Stimulated activated effector memory CD8-positive, alpha-beta T cell treated with anti-CD3 and anti-CD28 coated beads, Interleukin-12 subunit alpha, Interleukin-12 subunit beta, amount 100 ng/mL, for 72 hours (primary cell): Measurements from ENCODE around the gene DUOXA2.

Experiments
- ATAC-seq: fragments of 150-1000 bp; cut with Tn5 transposase; 2 replicates; pipeline ENCODE4 v1.10.0; 2021
- DNase-seq, 2 donors: peaks; one replicate each; pipeline ENCODE4 v3.0.0; 2021 to 2022; ENCODE audit warnings: low spot score in 2 of 2
- H3K27ac Mint-ChIP-seq: one replicate; pipeline ENCODE4 v1.8.0; 2022; ENCODE audit warnings: mild to moderate bottlenecking, mixed read lengths
- H3K36me3 Mint-ChIP-seq: one replicate; pipeline ENCODE4 v1.8.0; 2022; ENCODE audit warnings: mild to moderate bottlenecking, mixed read lengths
- H3K4me1 Mint-ChIP-seq: one replicate; pipeline ENCODE4 v1.8.0; 2022; ENCODE audit warnings: mixed read lengths
- H3K4me3 Mint-ChIP-seq: one replicate; pipeline ENCODE4 v1.8.0; 2022; ENCODE audit warnings: mild to moderate bottlenecking, mixed read lengths
- H3K9me3 Mint-ChIP-seq: one replicate; pipeline ENCODE4 v1.8.0; 2022; ENCODE audit warnings: mixed read lengths

Gene DUOXA2

DNA sequence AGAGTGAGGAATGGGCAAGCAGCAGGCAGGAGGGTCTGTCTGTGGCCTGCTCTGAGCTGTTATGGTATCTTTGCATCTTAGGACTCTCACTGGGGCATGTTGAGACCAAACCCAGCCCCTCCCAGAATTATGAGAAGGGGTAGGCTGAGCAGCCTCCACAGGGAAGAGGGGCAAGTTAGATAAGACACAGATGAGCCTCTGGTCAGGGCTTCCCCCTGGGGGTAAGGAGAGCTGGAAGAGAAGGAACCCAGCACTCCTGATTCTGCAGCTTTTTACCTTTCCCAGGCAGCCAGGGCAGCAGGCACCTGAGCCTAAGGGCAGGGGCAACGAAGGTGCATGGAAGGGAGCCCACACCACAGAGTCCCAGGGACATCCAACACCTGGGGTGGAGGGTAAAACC, 34.9 kb downstream of the DUOXA2 start:
- Mint-ChIP-seq H3K36me3 (peaks cover 16% of the 10 kb centered on the region), H3K4me1 (no peaks in the 10 kb centered on the region), H3K4me3 (no peak overlapping the region), H3K27ac (no peak overlapping the region), H3K9me3 (no peaks in the 10 kb centered on the region)
- DNase-seq (no peak), ATAC-seq (no peak)

DNA sequence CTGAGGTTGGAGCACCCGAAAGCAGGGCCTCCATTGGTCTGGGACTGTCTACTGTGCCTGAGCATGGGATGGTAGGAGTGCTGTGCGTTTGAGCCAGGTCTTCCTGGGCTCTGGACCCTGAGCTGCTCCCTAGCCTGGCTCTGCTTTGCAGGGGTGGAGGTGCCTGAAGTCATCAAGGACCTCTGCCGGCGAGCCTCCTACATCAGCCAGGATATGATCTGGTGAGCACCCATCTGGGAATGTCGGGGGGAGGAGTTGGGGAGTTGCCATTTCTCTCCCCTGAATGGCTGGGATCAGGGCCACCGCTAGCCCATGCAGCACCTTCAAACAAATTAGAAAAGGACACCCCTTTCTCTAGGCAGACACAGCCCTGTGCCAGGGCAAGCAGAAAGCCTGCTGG, 36.4 kb downstream of the DUOXA2 start:
- DNase-seq (no peak), ATAC-seq (no peak)
- peak overlapping the region; percentile 15 for H3K27ac Mint-ChIP-seq
- peaks cover 16% of the 10 kb centered on the region for H3K36me3 Mint-ChIP-seq
- H3K4me3 Mint-ChIP-seq = no peak overlapping the region
- no peaks in the 10 kb centered on the region for H3K4me1 Mint-ChIP-seq
- no peaks in the 10 kb centered on the region for H3K9me3 Mint-ChIP-seq

GRCh38 chr15:45150997-45151396, 36.9 kb downstream of the DUOXA2 start:
- DNase-seq = no peak
- no peak for ATAC-seq
- H3K4me3 Mint-ChIP-seq = no peak overlapping the region
- peak overlapping the region; percentile 15 for H3K27ac Mint-ChIP-seq
- no peaks in the 10 kb centered on the region for H3K9me3 Mint-ChIP-seq
- H3K4me1 Mint-ChIP-seq = no peaks in the 10 kb centered on the region
- peaks cover 16% of the 10 kb centered on the region for H3K36me3 Mint-ChIP-seq

- ATAC-seq (no peak), DNase-seq (no peak)
- Mint-ChIP-seq H3K4me3 (no peak overlapping the region), H3K36me3 (peaks cover 22% of the 10 kb centered on the region), H3K9me3 (no peaks in the 10 kb centered on the region), H3K4me1 (peaks cover 8% of the 10 kb centered on the region), H3K27ac (peak overlapping the region; percentile 20)
Observed at GRCh38 chr15:45151998-45152828, 38.1 kb downstream of the DUOXA2 start.

DNA sequence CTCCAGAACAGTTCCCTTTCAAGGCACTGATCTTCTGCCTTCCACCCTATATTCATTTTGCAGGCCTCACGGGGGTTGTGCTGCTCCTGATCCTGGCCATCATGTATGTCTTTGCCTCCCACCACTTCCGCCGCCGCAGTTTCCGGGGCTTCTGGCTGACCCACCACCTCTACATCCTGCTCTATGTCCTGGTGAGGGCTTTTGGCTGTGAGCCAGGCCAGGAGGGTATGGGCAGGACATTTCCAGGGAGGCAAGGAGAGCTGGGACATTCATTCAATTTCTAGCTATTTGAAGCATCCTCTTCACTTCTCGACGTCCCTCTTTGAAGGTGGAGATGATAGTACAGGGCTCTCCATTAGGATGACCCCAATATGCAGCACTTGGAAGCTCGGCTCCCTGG, 41.6 kb downstream of the DUOXA2 start:
- no peak overlapping the region for H3K27ac Mint-ChIP-seq

GRCh38 chr15:45156744-45157455, 42.8 kb downstream of the DUOXA2 start:
- H3K4me3 Mint-ChIP-seq = no peak overlapping the region
- DNase-seq = no peak
- peak overlapping the region; percentile 38 for H3K27ac Mint-ChIP-seq
- H3K9me3 Mint-ChIP-seq = no peaks in the 10 kb centered on the region
- peaks cover 35% of the 10 kb centered on the region for H3K4me1 Mint-ChIP-seq
- H3K36me3 Mint-ChIP-seq = peaks cover 48% of the 10 kb centered on the region
- peak; percentile 51 for ATAC-seq

More for the DNA sequence above, 41.6 kb downstream of the DUOXA2 start:
- Mint-ChIP-seq H3K4me3 (no peak overlapping the region), H3K9me3 (no peaks in the 10 kb centered on the region), H3K36me3 (peaks cover 39% of the 10 kb centered on the region), H3K4me1 (peaks cover 34% of the 10 kb centered on the region)
- DNase-seq = no peak
- ATAC-seq = no peak

DNA sequence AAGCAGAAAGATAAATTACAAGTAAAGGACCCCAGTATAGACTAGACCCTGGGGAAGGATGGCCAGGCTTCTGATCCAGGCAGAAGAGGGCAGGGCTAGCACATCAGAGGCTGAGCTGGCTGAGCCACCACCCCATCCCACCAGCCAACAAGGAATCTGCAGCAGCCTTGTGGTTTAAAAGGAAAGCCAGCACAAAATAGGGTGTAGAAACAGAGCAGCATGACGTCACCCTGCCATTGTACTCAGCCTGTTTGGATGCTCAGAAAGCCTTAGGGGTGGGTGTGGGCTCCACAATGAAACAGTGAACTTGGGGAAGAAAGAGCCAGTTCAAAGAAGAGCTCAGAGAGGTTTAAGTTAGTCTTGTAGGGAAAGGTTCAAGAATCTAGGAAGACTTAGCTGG, 43.8 kb downstream of the DUOXA2 start:
- Mint-ChIP-seq H3K27ac (peak overlapping the region; percentile 77), H3K9me3 (no peaks in the 10 kb centered on the region), H3K36me3 (peaks cover 48% of the 10 kb centered on the region), H3K4me3 (no peak overlapping the region), H3K4me1 (peaks cover 41% of the 10 kb centered on the region)
- DNase-seq (no peak), ATAC-seq (no peak)

- ATAC-seq (no peak), DNase-seq (no peak)
- Mint-ChIP-seq H3K4me3 (no peak overlapping the region), H3K36me3 (peaks cover 71% of the 10 kb centered on the region), H3K9me3 (no peaks in the 10 kb centered on the region), H3K4me1 (peaks cover 60% of the 10 kb centered on the region), H3K27ac (peak overlapping the region; percentile 78)
Observed at GRCh38 chr15:45161666-45162065, 47.5 kb downstream of the DUOXA2 start.

DNA sequence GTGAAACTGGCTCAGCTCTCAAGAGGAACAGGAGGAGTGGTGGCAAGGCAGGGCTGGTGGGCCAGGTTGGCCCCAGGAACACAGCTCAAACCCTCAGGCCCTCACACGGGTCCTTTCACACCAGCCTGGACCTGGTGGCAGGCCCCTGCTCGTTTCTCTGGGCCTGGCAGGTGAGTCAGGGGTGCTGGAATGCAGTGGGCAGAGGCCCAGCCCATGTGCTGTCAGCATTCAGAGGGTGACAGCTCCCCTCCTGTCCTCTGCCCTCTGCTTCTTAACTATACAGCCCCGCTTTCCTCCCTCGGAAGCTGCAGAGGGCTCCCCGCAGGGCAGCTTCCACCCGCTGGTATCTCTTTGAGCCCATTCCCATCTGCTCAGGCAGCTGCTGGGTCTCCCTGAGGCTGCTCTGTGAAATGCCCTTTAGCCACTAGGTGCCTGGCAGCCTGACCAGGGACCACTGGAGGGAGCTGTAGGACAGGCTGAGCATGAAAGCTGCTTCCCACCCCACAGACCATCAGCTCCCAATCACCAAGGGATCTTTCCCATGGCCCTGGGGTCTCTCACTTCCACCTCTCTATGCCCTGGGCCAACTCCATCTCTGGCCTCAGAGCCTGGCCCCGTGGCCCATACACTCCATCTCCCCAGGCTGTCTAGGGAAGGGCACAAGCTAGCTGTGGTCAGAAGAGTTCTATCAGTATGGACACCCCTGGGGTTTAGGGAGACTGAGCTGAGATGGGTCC, 48.8 kb downstream of the DUOXA2 start:
- H3K4me1 Mint-ChIP-seq = peaks cover 52% of the 10 kb centered on the region
- ATAC-seq (peak; percentile 40), DNase-seq (peak; percentile 42 to 75)
- H3K27ac Mint-ChIP-seq = peak overlapping the region; percentile 60
- H3K4me3 Mint-ChIP-seq = no peak overlapping the region
- H3K36me3 Mint-ChIP-seq = peaks cover 68% of the 10 kb centered on the region
- H3K9me3 Mint-ChIP-seq = no peaks in the 10 kb centered on the region

DNA sequence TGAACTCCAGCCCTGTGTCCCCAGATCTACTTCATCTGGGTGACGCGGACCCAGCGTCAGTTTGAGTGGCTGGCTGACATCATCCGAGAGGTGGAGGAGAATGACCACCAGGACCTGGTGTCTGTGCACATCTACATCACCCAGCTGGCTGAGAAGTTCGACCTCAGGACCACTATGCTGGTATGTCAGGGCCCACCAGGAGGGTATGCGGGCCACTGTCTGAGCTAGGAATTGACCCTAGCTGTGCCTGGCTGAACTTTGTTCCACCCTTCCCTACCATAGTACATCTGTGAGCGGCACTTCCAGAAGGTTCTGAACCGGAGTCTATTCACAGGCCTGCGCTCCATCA, 49.4 kb downstream of the DUOXA2 start:
- peaks cover 53% of the 10 kb centered on the region for H3K4me1 Mint-ChIP-seq
- H3K4me3 Mint-ChIP-seq = no peak overlapping the region
- no peaks in the 10 kb centered on the region for H3K9me3 Mint-ChIP-seq
- no peak for ATAC-seq
- H3K36me3 Mint-ChIP-seq = peaks cover 70% of the 10 kb centered on the region
- DNase-seq = no peak
- H3K27ac Mint-ChIP-seq = peak overlapping the region; percentile 60

DNA sequence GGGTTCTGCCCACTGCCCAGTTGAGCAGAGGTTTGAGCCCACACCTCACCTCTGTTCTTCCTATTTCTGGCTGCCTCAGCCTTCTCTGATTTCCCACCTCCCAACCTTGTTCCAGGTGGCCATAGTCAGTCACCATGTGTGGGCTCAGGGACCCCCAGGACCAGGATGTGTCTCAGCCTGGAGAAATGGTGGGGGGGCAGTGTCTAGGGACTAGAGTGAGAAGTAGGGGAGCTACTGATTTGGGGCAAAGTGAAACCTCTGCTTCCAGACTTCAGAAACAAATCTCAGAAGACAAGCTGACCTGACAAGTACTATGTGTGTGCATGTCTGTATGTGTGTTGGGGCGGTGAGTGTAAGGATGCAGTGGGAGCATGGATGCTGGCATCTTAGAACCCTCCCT, 50.8 kb downstream of the DUOXA2 start:
- no peak for DNase-seq
- H3K4me1 Mint-ChIP-seq = peaks cover 50% of the 10 kb centered on the region
- ATAC-seq = no peak
- peak overlapping the region; percentile 64 for H3K4me3 Mint-ChIP-seq
- H3K27ac Mint-ChIP-seq = peak overlapping the region; percentile 84
- H3K9me3 Mint-ChIP-seq = no peaks in the 10 kb centered on the region
- peaks cover 66% of the 10 kb centered on the region for H3K36me3 Mint-ChIP-seq

GRCh38 chr15:45165536-45165935, 51.4 kb downstream of the DUOXA2 start:
- Mint-ChIP-seq H3K36me3 (peaks cover 60% of the 10 kb centered on the region), H3K4me1 (peaks cover 44% of the 10 kb centered on the region), H3K27ac (peak overlapping the region; percentile 84), H3K9me3 (no peaks in the 10 kb centered on the region), H3K4me3 (peak overlapping the region; percentile 64)
- no peak for ATAC-seq
- DNase-seq = no peak

DNA sequence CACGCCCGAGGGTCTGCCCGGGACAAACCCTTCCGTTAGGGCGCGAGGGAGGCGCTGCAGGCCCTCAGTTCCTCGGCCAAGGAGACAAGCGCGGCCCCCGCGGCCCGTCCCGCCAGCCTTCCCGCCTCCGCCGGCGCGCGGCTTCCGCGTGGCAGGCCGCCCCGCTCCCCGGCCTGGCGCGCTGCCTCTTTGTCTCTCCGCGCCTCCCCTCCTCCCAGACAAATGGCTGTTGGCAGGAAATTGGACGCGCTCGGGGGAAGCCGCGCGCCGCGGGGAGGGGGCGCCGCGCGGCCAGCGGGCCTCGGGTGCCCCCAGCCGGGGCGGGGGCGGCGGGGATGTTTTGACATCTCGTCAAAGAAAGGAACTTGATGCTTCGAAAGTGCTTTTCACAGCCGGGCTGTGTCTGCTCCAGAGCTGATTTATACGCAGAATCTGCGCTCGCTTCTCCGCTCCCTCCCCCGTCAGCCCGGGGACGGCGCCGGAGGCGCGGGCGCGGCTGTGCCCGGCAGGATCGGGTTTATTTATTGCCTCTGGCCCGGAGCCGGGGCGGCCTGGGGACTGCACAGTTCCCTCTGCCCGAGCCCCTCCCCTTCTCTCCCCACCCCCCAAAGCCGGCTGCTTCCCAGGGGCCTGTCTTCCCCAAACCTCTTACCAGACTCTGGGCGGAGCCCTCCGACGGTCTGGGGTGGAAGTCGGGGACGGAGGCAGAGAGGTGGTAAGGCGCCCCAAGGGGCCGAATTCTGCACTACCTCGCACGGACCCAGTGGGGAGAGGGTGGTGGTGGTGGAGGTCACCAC, 52.9 kb downstream of the DUOXA2 start:
- peak; percentile 72 to 93 for DNase-seq
- Mint-ChIP-seq H3K27ac (peak overlapping the region; percentile 90), H3K4me3 (peak overlapping the region; percentile 64), H3K9me3 (no peaks in the 10 kb centered on the region), H3K36me3 (peaks cover 45% of the 10 kb centered on the region), H3K4me1 (peaks cover 40% of the 10 kb centered on the region)
- ATAC-seq = peak; percentile 93

GRCh38 chr15:45167631-45168205, 53.6 kb downstream of the DUOXA2 start:
- Mint-ChIP-seq H3K4me3 (peak overlapping the region; percentile 64), H3K9me3 (no peaks in the 10 kb centered on the region), H3K27ac (peak overlapping the region; percentile 90), H3K4me1 (peaks cover 38% of the 10 kb centered on the region), H3K36me3 (peaks cover 38% of the 10 kb centered on the region)
- DNase-seq (no peak), ATAC-seq (no peak)
